ENCODE results near the gene ADAM15. TPM values are rescaled to one million over a fixed set of nuclear protein-coding genes. Genes with fewer than 3 reads are reported as not detected.

Gene ADAM15
- polyA plus RNA-seq, 1 donor from 2014 or later = 24.8 TPM

DNA sequence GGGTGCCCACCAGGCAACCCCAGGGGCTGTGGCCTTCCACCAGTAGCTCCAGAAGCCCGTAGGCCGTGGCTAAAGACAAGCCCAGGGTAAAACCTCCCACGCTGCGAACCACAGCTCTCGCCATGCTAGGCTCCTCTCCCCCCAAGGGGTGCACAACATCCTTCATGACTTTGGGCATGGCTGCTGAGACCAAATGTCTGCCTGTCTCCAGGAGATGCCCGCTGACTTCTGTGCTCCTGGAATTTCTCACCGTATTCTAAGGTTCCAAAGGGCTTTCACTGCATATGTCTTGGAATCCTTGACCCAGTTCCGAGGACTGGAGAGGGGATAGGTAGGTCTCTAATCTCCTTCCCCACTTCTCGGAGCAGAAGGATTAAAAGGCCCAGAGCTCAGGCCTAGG lies 17.6 kb upstream of the ADAM15 start, which contains the start of the genes DCST1 and DCST2:
DCST1 (plus strand) TSS at position 301 of the 400 bp plus-strand sequence. CDS start 213 bp downstream, outside the sequence.
DCST2 (minus strand) TSS at position 258 of the 400 bp plus-strand sequence; CDS start at position 178, 80 bp downstream.
- Histone ChIP-seq H3K4me2 (ENCODE audit: low read length) (no peak within 1 kb of the TSS), H3K9me2 (ENCODE audit: insufficient read depth, low read length) (no peaks in the 10 kb centered on the region), H3K9ac (ENCODE audit: low read length) (no peak within 1 kb of the TSS), H3K36me3 (ENCODE audit: insufficient read depth, low read length) (no peaks in the 10 kb centered on the region), H3K79me2 (replicated peaks; ENCODE audit: insufficient read depth, low read length) (no peaks in the 10 kb centered on the region), H2AFZ (ENCODE audit: low read depth, low read length) (no peak within 1 kb of the TSS), H3K9me3 (ENCODE audit: low read length) (no peaks in the 10 kb centered on the region), H3K27ac (ENCODE audit: low read length) (no peak within 1 kb of the TSS), H4K20me1 (ENCODE audit: insufficient read depth) (no peaks in the 10 kb centered on the region), H3K4me3 (ENCODE audit: low read length) (no peak within 1 kb of the TSS), H3F3A (ENCODE audit: insufficient read depth, low read length, poor library complexity, severe bottlenecking) (no peaks in the 10 kb centered on the region), H3K27me3 (ENCODE audit: insufficient read depth, low read depth, low read length) (no peaks in the 10 kb centered on the region)
- no peak for TF ChIP-seq POLR2AphosphoS5 (IDR thresholded peaks at IDR 0.05)
- TF ChIP-seq, protein P1, sequence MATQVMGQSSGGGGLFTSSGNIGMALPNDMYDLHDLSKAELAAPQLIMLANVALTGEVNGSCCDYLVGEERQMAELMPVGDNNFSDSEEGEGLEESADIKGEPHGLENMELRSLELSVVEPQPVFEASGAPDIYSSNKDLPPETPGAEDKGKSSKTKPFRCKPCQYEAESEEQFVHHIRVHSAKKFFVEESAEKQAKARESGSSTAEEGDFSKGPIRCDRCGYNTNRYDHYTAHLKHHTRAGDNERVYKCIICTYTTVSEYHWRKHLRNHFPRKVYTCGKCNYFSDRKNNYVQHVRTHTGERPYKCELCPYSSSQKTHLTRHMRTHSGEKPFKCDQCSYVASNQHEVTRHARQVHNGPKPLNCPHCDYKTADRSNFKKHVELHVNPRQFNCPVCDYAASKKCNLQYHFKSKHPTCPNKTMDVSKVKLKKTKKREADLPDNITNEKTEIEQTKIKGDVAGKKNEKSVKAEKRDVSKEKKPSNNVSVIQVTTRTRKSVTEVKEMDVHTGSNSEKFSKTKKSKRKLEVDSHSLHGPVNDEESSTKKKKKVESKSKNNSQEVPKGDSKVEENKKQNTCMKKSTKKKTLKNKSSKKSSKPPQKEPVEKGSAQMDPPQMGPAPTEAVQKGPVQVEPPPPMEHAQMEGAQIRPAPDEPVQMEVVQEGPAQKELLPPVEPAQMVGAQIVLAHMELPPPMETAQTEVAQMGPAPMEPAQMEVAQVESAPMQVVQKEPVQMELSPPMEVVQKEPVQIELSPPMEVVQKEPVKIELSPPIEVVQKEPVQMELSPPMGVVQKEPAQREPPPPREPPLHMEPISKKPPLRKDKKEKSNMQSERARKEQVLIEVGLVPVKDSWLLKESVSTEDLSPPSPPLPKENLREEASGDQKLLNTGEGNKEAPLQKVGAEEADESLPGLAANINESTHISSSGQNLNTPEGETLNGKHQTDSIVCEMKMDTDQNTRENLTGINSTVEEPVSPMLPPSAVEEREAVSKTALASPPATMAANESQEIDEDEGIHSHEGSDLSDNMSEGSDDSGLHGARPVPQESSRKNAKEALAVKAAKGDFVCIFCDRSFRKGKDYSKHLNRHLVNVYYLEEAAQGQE (IDR thresholded peaks at IDR 0.05; ENCODE audit: borderline replicate concordance) = no peak
- TF ChIP-seq TAF1 (IDR thresholded peaks at IDR 0.05; ENCODE audit: low read depth) = no peak
- TF ChIP-seq EP300 (conservative IDR thresholded peaks at IDR 0.05; ENCODE audit: poor library complexity, severe bottlenecking) = no peak
- TF ChIP-seq EZH2 (IDR thresholded peaks at IDR 0.05; ENCODE audit: borderline replicate concordance, insufficient read depth, low read length, poor library complexity, severe bottlenecking) = no peak
- TF ChIP-seq SMC3 (conservative IDR thresholded peaks at IDR 0.05; ENCODE audit: poor library complexity) = no peak
- no peak for TF ChIP-seq RAD21 (conservative IDR thresholded peaks at IDR 0.05)
- TF ChIP-seq, protein P2, sequence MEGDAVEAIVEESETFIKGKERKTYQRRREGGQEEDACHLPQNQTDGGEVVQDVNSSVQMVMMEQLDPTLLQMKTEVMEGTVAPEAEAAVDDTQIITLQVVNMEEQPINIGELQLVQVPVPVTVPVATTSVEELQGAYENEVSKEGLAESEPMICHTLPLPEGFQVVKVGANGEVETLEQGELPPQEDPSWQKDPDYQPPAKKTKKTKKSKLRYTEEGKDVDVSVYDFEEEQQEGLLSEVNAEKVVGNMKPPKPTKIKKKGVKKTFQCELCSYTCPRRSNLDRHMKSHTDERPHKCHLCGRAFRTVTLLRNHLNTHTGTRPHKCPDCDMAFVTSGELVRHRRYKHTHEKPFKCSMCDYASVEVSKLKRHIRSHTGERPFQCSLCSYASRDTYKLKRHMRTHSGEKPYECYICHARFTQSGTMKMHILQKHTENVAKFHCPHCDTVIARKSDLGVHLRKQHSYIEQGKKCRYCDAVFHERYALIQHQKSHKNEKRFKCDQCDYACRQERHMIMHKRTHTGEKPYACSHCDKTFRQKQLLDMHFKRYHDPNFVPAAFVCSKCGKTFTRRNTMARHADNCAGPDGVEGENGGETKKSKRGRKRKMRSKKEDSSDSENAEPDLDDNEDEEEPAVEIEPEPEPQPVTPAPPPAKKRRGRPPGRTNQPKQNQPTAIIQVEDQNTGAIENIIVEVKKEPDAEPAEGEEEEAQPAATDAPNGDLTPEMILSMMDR (IDR thresholded peaks at IDR 0.05; ENCODE audit: poor library complexity, severe bottlenecking) = no peak

DNA sequence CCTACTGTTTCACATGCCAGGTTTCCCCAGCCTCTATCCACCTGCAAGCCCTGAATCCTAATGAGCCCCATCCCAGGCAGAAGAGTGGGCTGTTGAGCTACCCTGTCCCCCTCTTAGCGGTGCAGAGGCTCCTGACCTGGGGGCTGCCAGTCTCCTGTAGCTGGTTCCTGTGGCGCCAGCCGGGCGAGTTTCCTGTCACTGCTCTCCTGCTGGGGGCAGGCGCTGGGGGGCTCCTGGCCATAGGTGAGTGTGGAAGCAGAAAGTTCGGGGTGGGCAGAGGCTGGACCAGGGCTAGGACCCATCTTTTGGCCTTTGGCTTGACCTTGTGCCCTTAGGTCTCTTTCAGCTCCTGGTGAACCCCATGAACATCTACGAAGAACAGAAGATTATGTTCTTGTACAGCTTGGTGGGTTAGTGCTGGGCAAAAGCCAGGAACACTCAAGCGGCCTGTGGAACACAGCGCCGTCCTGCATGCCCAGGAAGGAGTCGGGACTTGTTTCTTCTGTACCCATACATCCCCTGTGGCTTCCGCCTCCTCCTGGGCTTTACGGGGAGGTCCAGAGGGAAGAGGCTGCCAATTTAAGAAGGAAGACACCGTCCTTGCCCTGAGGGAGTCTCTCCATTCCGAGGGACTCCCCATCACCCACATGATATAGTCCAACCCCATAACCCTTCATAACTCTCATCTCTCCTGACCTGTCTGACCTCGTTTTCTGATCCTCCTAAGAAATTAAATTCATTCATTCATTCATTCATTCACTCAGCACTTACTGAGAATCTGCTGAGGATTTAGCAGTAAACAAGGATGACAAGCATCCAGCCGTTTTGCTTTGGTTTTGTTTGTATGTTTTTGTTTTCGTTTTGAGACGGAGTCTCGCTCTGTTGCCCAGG lies 16.6 kb upstream of the ADAM15 start:
- Histone ChIP-seq H3K27me3 (ENCODE audit: insufficient read depth, low read depth, low read length) (no peaks in the 10 kb centered on the region), H3F3A (ENCODE audit: insufficient read depth, low read length, poor library complexity, severe bottlenecking) (no peaks in the 10 kb centered on the region), H3K9me2 (ENCODE audit: insufficient read depth, low read length) (no peaks in the 10 kb centered on the region), H3K36me3 (ENCODE audit: insufficient read depth, low read length) (no peaks in the 10 kb centered on the region), H4K20me1 (ENCODE audit: insufficient read depth) (no peaks in the 10 kb centered on the region), H3K27ac (ENCODE audit: low read length) (no peak overlapping the region), H2AFZ (ENCODE audit: low read depth, low read length) (no peak overlapping the region), H3K4me3 (ENCODE audit: low read length) (no peak overlapping the region), H3K4me2 (ENCODE audit: low read length) (no peak overlapping the region), H3K9me3 (ENCODE audit: low read length) (no peaks in the 10 kb centered on the region), H3K79me2 (replicated peaks; ENCODE audit: insufficient read depth, low read length) (no peaks in the 10 kb centered on the region), H3K9ac (ENCODE audit: low read length) (no peak overlapping the region)
- TF ChIP-seq RAD21 (conservative IDR thresholded peaks at IDR 0.05) (no peak), EP300 (conservative IDR thresholded peaks at IDR 0.05; ENCODE audit: poor library complexity, severe bottlenecking) (no peak), EZH2 (IDR thresholded peaks at IDR 0.05; ENCODE audit: borderline replicate concordance, insufficient read depth, low read length, poor library complexity, severe bottlenecking) (no peak), POLR2AphosphoS5 (IDR thresholded peaks at IDR 0.05) (no peak), SMC3 (conservative IDR thresholded peaks at IDR 0.05; ENCODE audit: poor library complexity) (no peak), TAF1 (IDR thresholded peaks at IDR 0.05; ENCODE audit: low read depth) (no peak), MXI1 (conservative IDR thresholded peaks at IDR 0.05; ENCODE audit: poor library complexity, severe bottlenecking) (no peak)
- TF ChIP-seq, protein P1 (IDR thresholded peaks at IDR 0.05; ENCODE audit: borderline replicate concordance) = no peak
- TF ChIP-seq, protein P2 (IDR thresholded peaks at IDR 0.05; ENCODE audit: poor library complexity, severe bottlenecking) = no peak

Measured in neural cell (in vitro differentiated cells).